Measurements from ENCODE around the gene KRTAP6-1. TPM values are rescaled to one million over a fixed set of nuclear protein-coding genes. Genes with fewer than 3 reads are reported as not detected.

KRTAP6-1 gene, protein sequence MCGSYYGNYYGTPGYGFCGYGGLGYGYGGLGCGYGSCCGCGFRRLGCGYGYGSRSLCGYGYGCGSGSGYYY
- total RNA-seq = not detected

DNA sequence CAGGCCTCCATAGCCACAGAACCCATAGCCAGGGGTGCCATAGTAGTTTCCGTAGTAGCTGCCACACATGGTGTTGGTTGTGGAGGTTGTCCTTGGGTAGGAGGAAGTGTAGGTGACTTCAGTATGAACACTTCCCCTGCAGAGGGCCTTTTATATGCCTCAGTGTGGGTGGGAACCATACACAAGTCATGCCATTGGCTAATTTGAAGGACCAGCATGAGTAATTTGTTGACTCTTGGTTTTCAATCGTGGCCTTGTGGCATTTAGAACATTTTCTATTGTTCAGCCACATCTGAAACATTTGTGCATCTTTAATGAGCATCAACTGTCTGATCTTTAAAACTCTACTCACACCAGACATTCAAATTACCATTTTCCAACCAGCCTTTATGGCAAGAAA is at the start of gene KRTAP6-1:
TSS of gene KRTAP6-1 (minus strand) at position 95 of the 400 bp plus-strand sequence. CDS start at position 69, 26 bp downstream.
- no peak for DNase-seq (ENCODE audit: low spot score)

DNA sequence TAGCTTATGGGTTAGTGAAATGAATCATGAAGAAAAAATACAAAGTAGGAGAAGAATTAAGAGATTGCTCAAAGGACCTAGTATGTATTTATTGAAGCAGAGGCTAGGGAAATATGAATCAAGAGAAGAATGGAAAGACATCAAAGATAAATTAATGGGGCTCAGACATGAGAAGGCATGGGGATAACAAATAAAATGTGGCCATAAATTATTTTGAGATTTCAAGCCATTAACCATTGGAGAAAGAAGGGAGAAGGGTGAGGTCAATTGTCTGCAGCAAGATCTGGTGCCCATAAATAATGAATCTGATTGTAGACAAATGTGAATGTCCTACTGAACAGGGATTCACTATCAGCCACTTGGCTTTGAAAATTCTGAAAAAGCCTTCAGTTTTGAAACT is 39.2 kb upstream of the KRTAP6-1 start:
- no peak for DNase-seq (ENCODE audit: low spot score)

DNA sequence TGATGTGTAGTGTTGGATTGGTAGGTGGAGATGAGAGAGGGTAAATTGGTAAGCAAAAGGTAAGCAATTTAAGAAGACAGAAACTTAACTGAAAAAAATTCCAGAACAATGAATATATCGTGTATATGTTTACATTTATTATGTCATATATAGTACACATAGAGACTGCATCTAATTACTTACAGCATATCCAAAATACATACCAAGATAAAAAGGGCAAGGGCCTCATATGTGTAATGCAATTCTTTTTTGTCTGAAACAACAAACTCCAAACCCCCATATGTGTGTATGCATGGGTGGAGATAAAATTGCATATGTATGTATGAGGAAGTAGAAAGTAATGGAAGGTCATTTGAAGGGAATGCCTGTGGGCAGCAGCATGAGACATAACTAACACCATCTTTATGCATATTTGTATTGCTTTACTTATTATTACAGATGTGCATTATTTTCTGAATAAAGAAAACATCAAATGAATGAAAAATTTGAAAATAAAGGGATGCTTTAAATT is 33.2 kb upstream of the KRTAP6-1 start:
- DNase-seq (ENCODE audit: low spot score) = no peak

- no peak for DNase-seq (ENCODE audit: low spot score)
Observed at GRCh38 chr21:30642564-30642963, 28.8 kb upstream of the KRTAP6-1 start, which contains the start of gene KRTAP20-3. KRTAP20-3 (plus strand) TSS chr21:30642864.

GRCh38 chr21:30638686-30639085 is 25.0 kb upstream of the KRTAP6-1 start:
- DNase-seq (ENCODE audit: low spot score) = no peak

DNA sequence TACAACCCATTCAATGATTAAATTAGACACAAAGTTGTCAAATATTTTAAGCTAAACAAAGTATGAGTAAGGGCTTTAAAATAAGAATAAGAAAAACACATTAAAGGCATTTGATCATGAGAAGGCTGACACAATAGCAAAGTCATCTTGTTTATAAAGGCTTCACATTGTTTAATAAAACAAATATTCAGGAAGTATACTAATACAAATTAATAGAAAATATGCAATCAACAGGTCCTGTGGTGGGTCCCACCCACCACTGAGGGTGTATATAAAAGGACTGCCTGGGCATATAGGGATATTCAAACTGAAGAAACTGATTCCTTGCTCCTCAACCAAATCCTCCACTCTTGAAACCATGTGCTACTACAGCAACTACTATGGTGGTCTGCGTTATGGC is 21.2 kb upstream of the KRTAP6-1 start, which contains the start of gene KRTAP20-2:
TSS of gene KRTAP20-2 (plus strand) at position 301 of the 400 bp plus-strand sequence. CDS start at position 359, 58 bp downstream.
- DNase-seq (ENCODE audit: low spot score) = no peak

- no peak for DNase-seq (ENCODE audit: low spot score)
Observed at GRCh38 chr21:30629200-30629599, 15.5 kb upstream of the KRTAP6-1 start.

DNA sequence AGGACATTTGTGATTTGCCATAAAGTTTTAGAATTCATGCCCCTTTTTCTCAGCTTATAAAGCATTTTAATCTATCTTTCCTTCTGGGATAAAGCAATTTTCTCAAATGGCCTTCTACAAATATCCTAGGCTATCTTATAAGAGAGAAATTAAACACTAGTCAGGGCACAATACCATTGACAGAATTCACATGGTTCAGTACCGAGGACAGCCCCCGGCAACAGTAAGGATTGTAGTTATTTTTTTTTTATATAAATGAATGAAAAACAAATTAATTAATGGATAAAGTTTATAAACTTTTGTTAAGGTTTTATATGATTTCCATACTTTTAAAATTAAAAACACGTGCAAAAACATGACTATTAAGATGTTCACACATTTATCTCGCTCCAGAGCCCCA is 14.4 kb upstream of the KRTAP6-1 start:
- no peak for DNase-seq (ENCODE audit: low spot score)

DNA sequence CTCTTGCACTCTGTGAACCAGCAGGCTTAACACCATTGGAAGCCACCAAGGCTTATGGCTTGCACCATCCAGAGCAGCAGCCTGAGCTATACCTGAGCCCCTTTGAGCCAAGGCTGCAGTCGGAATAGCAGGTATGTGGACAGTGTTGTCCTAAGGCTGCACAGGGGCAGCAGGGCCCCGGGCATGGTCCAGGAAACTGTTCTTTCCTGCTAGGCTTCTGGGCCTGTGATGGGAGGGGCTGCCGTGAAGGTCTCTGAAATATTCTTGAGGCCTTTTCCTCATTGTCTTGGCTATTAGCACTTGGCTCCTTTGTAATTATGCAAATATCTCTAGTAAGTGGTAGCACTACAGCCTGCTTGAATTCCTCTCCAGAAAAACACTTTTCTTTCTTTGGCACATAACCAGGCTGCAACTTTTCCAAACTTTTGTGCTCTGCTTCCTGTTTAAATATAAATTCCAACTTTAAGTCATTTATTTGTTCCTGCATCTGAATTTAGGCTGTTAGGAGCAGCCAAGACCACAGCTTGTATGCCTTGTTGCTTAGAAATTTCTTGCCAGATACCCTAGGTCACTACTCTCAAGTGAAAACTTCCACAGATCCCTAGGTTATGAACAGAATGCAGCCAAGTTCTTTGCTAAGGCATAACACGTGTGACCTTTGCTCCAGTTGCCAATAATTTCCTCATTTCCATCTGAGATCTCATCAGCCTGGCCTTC is 11.9 kb upstream of the KRTAP6-1 start:
- DNase-seq (ENCODE audit: low spot score) = no peak

GRCh38 chr21:30623362-30623761 is 9.6 kb upstream of the KRTAP6-1 start:
- no peak for DNase-seq (ENCODE audit: low spot score)

- DNase-seq (ENCODE audit: low spot score) = no peak
Observed at GRCh38 chr21:30620522-30620921, 6.8 kb upstream of the KRTAP6-1 start, which contains the start of gene KRTAP20-4. KRTAP20-4 (plus strand) TSS chr21:30620627.

- no peak for DNase-seq (ENCODE audit: low spot score)
Observed at GRCh38 chr21:30620080-30620479, 6.3 kb upstream of the KRTAP6-1 start.

GRCh38 chr21:30616125-30616524 is 2.4 kb upstream of the KRTAP6-1 start, which contains the start of gene KRTAP20-1:
KRTAP20-1 (plus strand) TSS chr21:30616425; CDS start chr21:30616455, 30 bp downstream.
- DNase-seq (ENCODE audit: low spot score) = no peak

- no peak for DNase-seq (ENCODE audit: low spot score)
Observed at GRCh38 chr21:30615199-30615598, 1.5 kb upstream of the KRTAP6-1 start.

DNA sequence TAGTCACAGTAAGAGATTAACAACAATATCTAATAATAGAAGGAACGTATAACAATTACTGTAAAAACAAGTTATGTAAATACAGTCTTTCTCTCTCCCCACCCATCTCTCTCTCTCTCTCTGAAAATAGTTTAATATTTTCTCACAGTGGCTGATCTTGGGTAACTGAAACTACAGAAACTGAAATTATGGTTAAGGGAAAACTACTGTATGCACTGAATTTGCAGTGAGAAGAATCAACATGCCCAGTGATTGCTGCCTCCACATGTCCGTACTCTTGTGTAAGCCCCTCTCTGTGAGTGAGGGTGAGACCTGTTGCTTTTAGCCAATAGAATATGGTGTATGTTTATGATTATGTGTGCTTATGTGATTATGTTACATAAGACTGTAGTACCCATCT is 1.6 kb downstream of the KRTAP6-1 start:
- DNase-seq (ENCODE audit: low spot score) = no peak

- DNase-seq (ENCODE audit: low spot score) = no peak
Observed at GRCh38 chr21:30605968-30606367, 7.8 kb downstream of the KRTAP6-1 start.

DNA sequence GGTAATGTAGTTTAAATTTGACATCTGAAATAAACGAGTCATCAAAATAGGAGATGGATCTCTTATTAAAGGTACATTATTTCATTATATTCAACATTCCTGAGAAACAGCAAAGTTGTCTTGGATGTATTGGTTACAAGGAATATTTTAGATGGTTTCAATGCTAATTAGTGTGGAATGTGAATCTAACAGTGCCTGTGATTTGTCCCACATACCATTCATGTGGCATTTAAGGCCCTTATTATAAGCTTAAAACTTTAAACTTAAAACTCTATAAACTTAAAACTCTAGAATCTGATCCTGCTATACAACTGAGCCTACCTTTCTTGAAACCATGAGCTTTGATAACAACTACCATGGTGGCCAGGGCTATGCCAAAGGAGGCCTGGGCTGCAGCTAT is 12.9 kb downstream of the KRTAP6-1 start, which contains the start of gene KRTAP22-1:
TSS of gene KRTAP22-1 (plus strand) at position 301 of the 400 bp plus-strand sequence.
- no peak for DNase-seq (ENCODE audit: low spot score)

DNA sequence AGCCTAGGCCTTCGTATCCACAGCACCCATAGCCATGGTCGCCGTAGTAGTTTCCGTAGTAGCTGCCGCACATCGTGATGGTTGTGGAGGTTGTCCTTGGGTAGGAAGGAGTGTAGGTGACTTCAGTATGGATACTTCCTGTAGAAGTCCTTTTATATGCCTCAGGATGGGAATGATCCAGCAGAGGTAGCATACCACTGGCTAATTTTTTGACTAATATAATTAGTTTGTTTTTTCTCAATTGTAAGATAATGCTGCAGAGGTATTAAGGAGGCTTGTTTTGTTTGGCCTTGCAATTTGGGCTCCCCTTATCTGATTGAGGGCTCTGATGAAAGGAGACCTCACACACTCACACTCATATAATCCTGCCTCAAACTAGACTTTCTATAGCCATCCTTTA is 14.9 kb downstream of the KRTAP6-1 start, which contains the start of gene KRTAP6-2:
TSS of gene KRTAP6-2 (minus strand) at position 101 of the 400 bp plus-strand sequence. CDS start at position 73, 28 bp downstream.
- no peak for DNase-seq (ENCODE audit: low spot score)

- DNase-seq (ENCODE audit: low spot score) = no peak
Observed at GRCh38 chr21:30592140-30592539, 21.6 kb downstream of the KRTAP6-1 start, which contains the start of gene KRTAP6-3. KRTAP6-3 (plus strand) TSS chr21:30592440; CDS start chr21:30592446, 6 bp downstream.

- DNase-seq (ENCODE audit: low spot score) = no peak
Observed at GRCh38 chr21:30590297-30590696, 23.4 kb downstream of the KRTAP6-1 start, which contains the start of gene KRTAP22-2. KRTAP22-2 (minus strand) TSS chr21:30590397.

- no peak for DNase-seq (ENCODE audit: low spot score)
Observed at GRCh38 chr21:30582870-30583269, 30.9 kb downstream of the KRTAP6-1 start.

- no peak for DNase-seq (ENCODE audit: low spot score)
Observed at GRCh38 chr21:30580132-30580531, 33.6 kb downstream of the KRTAP6-1 start.

- DNase-seq (ENCODE audit: low spot score) = no peak
Observed at GRCh38 chr21:30579346-30579745, 34.4 kb downstream of the KRTAP6-1 start.
